Keratinocyte (primary cell): ENCODE measurements around the gene PRG2. TPM values are rescaled to one million over a fixed set of nuclear protein-coding genes. Genes with fewer than 3 reads are reported as not detected.
"Not testable (repeated sequence)": the region's sequence is repeated elsewhere in the genome, so short reads cannot be mapped to it uniquely, and the experiment has no call there.

ENCODE experiments used
- DNase-seq: peaks from one replicate; pipeline ENCODE4 v3.0.0-alpha.2; 2011; ENCODE audit warnings: low read depth, missing footprints, low spot score
- FAIRE-seq: peaks from 2 replicates; lab custom pipeline; 2011; peaks lifted over from hg19 to GRCh38; lab: Jason Lieb, UNC
- H2AFZ ChIP-seq: 2 replicates; pipeline ENCODE4 v1.6.0; 2012; ENCODE audit warnings: low read length, control low read depth, inconsistent platforms; ENCODE audit not compliant: control insufficient read depth
- H3K27ac ChIP-seq: 2 replicates; pipeline ENCODE4 v1.5.1; 2011; ENCODE audit warnings: low read length; ENCODE audit not compliant: control insufficient read depth, insufficient read depth
- H3K27me3 ChIP-seq: 3 replicates; pipeline ENCODE4 v1.6.0; 2011; ENCODE audit warnings: low read length; ENCODE audit not compliant: control insufficient read depth, insufficient read depth; ENCODE audit errors: extremely low read depth
- H3K36me3 ChIP-seq, 2 experiments: 2 replicates in 1 of 2; 3 replicates in 1 of 2; pipeline ENCODE4 v1.5.1; 2011; ENCODE audit warnings: low read length in 2 of 2, mild to moderate bottlenecking in 1 of 2; ENCODE audit not compliant: control insufficient read depth in 2 of 2, insufficient read depth in 2 of 2; ENCODE audit errors: extremely low read depth in 1 of 2
- H3K4me1 ChIP-seq: 3 replicates; pipeline ENCODE4 v1.5.1; 2011; ENCODE audit warnings: low read length; ENCODE audit not compliant: control insufficient read depth, insufficient read depth; ENCODE audit errors: extremely low read depth
- H3K4me2 ChIP-seq: 3 replicates; pipeline ENCODE4 v1.6.0; 2011; ENCODE audit warnings: low read depth, low read length; ENCODE audit not compliant: control insufficient read depth, insufficient read depth; ENCODE audit errors: extremely low read depth
- H3K4me3 ChIP-seq, 3 experiments: fragments of 200-600 bp in 1 of 3; sonication (generic) in 1 of 3; 2 replicates in 2 of 3; 3 replicates in 1 of 3; pipeline ENCODE4 v1.5.1; 2011 to 2016; ENCODE audit warnings: low read length in 3 of 3, mild to moderate bottlenecking in 3 of 3, control low read depth in 2 of 3, inconsistent platforms in 1 of 3, low read depth in 1 of 3, mixed read lengths in 1 of 3, mixed run types in 1 of 3, moderate library complexity in 1 of 3; ENCODE audit not compliant: control insufficient read depth in 2 of 3, insufficient read depth in 2 of 3; ENCODE audit errors: extremely low read depth in 1 of 3
- H3K79me2 ChIP-seq: 2 replicates; pipeline ENCODE4 v1.6.0; 2012; ENCODE audit warnings: low read length; ENCODE audit not compliant: control insufficient read depth, insufficient read depth
- H3K9ac ChIP-seq: 3 replicates; pipeline ENCODE4 v1.6.0; 2011; ENCODE audit warnings: low read length; ENCODE audit not compliant: control insufficient read depth, insufficient read depth; ENCODE audit errors: extremely low read depth
- H3K9me1 ChIP-seq: 3 replicates; pipeline ENCODE4 v1.6.0; 2011; ENCODE audit warnings: low read length; ENCODE audit not compliant: control insufficient read depth, insufficient read depth; ENCODE audit errors: extremely low read depth
- H3K9me3 ChIP-seq: 2 replicates; pipeline ENCODE4 v1.5.1; 2012; ENCODE audit warnings: low read depth, low read length; ENCODE audit not compliant: control insufficient read depth
- H4K20me1 ChIP-seq: 3 replicates; pipeline ENCODE4 v1.6.0; 2011; ENCODE audit warnings: low read length; ENCODE audit not compliant: control insufficient read depth, insufficient read depth; ENCODE audit errors: extremely low read depth
- EZH2 ChIP-seq: IDR thresholded peaks from one replicate; pipeline ENCODE4 v1.6.1; 2012; ENCODE audit warnings: inconsistent platforms, mild to moderate bottlenecking, low read length, moderate library complexity
- dilution Hi-C: fragments of 300-500 bp; cut with MboI; formaldehyde crosslinking; loops from one replicate; pipeline ENCODE4 v1.7.0; 2020; ENCODE audit warnings: low sequenced_read_pairs; ENCODE audit not compliant: extremely low pct_ligation_motif_present
- polyA plus RNA-seq, 5 experiments: library from polyadenylated mRNA; depleted of rRNA in 3 of 5; stranded (reverse) in 3 of 5; stranded (forward) in 1 of 5; unstranded in 1 of 5; fragments of >200 nt; gene quantifications; 1 replicate in 1 of 5; 2 replicates in 3 of 5; 3 replicates in 1 of 5; pipeline versions ENCODE4 v1.2.1 to v1.2.3, GENCODE V29; 2011 to 2012; ENCODE audit warnings: missing spikeins in 2 of 5, low read depth in 1 of 5, low replicate concordance in 1 of 5
- TF ChIP-seq, protein P1 (sequence below), 3 experiments: IDR thresholded peaks in 1 of 3; conservative IDR thresholded peaks in 1 of 3; optimal IDR thresholded peaks in 1 of 3; 2 replicates in 2 of 3; 3 replicates in 1 of 3; pipeline versions ENCODE3 to v1.5.1; 2011; ENCODE audit warnings: low read length in 3 of 3, mild to moderate bottlenecking in 3 of 3, moderate library complexity in 2 of 3, control low read depth in 1 of 3, inconsistent platforms in 1 of 3; ENCODE audit not compliant: insufficient read depth in 2 of 3; ENCODE audit errors: extremely low read depth in 1 of 3

The PRG2 gene
- polyA plus RNA-seq, 1 donor (not counting 4 experiments of a cell fraction or from before 2014, with no cell fraction given) = 0.09 TPM

DNA sequence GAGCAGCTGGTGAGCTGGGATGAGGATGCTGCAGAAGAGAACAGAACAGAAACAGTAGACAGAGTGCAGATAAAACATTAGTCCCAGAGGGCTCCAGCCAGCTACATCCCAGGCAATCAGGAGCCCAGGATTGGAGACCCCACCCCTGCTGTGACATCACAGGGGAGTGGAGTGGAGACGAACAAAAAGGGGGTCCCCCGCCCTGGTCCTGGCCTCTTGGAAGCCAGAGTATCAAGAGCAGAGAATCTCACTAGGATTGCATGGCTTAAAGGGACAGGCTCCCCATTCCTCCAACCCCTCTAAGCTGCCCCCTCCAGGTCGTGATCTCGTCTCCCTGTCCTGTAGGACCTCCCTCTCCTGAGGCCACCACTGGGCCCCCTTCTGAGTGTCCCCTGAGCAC lies 52.3 kb downstream of the PRG2 start, which contains the start of gene P2RX3:
P2RX3 (plus strand) TSS at position 211 of the 400 bp plus-strand sequence. CDS start 199 bp downstream, outside the sequence.
- Histone ChIP-seq H4K20me1 (no peaks in the 10 kb centered on the region), H3K27ac (no peak within 1 kb of the TSS), H3K4me2 (no peak within 1 kb of the TSS), H3K27me3 (peaks cover 3% of the 10 kb centered on the region), H3K36me3 (peaks cover 4 to 6% of the 10 kb centered on the region in 2 experiments), H3K9me1 (no peaks in the 10 kb centered on the region), H3K79me2 (peaks cover 24% of the 10 kb centered on the region), H3K9ac (no peak within 1 kb of the TSS), H3K4me1 (peaks cover 15% of the 10 kb centered on the region), H3K4me3 (no peak within 1 kb of the TSS), H2AFZ (no peak within 1 kb of the TSS), H3K9me3 (no peaks in the 10 kb centered on the region)
- no peak for FAIRE-seq
- dilution Hi-C loops = no loop called here
- no peak for TF ChIP-seq EZH2
- TF ChIP-seq, protein P1, sequence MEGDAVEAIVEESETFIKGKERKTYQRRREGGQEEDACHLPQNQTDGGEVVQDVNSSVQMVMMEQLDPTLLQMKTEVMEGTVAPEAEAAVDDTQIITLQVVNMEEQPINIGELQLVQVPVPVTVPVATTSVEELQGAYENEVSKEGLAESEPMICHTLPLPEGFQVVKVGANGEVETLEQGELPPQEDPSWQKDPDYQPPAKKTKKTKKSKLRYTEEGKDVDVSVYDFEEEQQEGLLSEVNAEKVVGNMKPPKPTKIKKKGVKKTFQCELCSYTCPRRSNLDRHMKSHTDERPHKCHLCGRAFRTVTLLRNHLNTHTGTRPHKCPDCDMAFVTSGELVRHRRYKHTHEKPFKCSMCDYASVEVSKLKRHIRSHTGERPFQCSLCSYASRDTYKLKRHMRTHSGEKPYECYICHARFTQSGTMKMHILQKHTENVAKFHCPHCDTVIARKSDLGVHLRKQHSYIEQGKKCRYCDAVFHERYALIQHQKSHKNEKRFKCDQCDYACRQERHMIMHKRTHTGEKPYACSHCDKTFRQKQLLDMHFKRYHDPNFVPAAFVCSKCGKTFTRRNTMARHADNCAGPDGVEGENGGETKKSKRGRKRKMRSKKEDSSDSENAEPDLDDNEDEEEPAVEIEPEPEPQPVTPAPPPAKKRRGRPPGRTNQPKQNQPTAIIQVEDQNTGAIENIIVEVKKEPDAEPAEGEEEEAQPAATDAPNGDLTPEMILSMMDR (optimal IDR thresholded peaks at IDR 0.05 in 1 of 3, IDR thresholded peaks at IDR 0.05 in 1 of 3, conservative IDR thresholded peaks at IDR 0.05 in 1 of 3; ENCODE audit: extremely low read depth in 1 of 3, insufficient read depth in 2 of 3, low read length in 3 of 3) = no peak
- DNase-seq = no peak

GRCh38 chr11:57336856-57337255 lies 53.6 kb downstream of the PRG2 start:
- H3K4me3 ChIP-seq, H3K4me2 ChIP-seq, dilution Hi-C loops, H3K27me3 ChIP-seq, H4K20me1 ChIP-seq, FAIRE-seq, H2AFZ ChIP-seq, H3K27ac ChIP-seq, DNase-seq, H3K9ac ChIP-seq, H3K9me3 ChIP-seq, H3K9me1 ChIP-seq: not testable (repeated sequence)
- H3K36me3 ChIP-seq = peaks cover 14 to 19% of the 10 kb centered on the region in 2 experiments
- H3K4me1 ChIP-seq = peaks cover 15% of the 10 kb centered on the region
- peaks cover 35% of the 10 kb centered on the region for H3K79me2 ChIP-seq

Other genes starting within 250 kb of the PRG2 start
- gene LRRC55, start 208.7 kb downstream of the PRG2 start, polyA plus RNA-seq = not detected in 3 replicates
- gene APLNR, start 153.4 kb downstream of the PRG2 start, polyA plus RNA-seq = 0.03 TPM in 1 of 3 replicates, not detected in the others
- gene TNKS1BP1, start 65.7 kb downstream of the PRG2 start, polyA plus RNA-seq = 88.3 to 107 TPM (median 94.3 TPM) in 3 replicates
- gene SSRP1, start 54.8 kb downstream of the PRG2 start, polyA plus RNA-seq = 64.3 to 139 TPM (median 115 TPM) in 3 replicates
- gene P2RX3, start 52.3 kb downstream of the PRG2 start, polyA plus RNA-seq = not detected in 3 replicates
- not detected in 3 replicates for gene PRG3, start 9.5 kb downstream of the PRG2 start, polyA plus RNA-seq
- gene SLC43A3, start 36.5 kb upstream of the PRG2 start, polyA plus RNA-seq = 14.1 to 83.9 TPM (median 48.1 TPM) in 3 replicates
- 0.03 to 0.12 TPM in 2 of 3 replicates, not detected in the other for gene RTN4RL2, start 69.9 kb upstream of the PRG2 start, polyA plus RNA-seq
- gene SLC43A1, start 125.1 kb upstream of the PRG2 start, polyA plus RNA-seq = 0.45 to 0.91 TPM (median 0.75 TPM) in 3 replicates
- 65.7 to 92.2 TPM (median 70.9 TPM) in 3 replicates for gene TIMM10, start 140.1 kb upstream of the PRG2 start, polyA plus RNA-seq
- not detected in 3 replicates for gene SMTNL1, start 146.9 kb upstream of the PRG2 start, polyA plus RNA-seq
- 56.6 to 91.9 TPM (median 83.0 TPM) in 3 replicates for gene UBE2L6, start 177.0 kb upstream of the PRG2 start, polyA plus RNA-seq
- 12.8 to 21.9 TPM (median 14.4 TPM) in 3 replicates for gene SERPING1, start 207.0 kb upstream of the PRG2 start, polyA plus RNA-seq